NOMO-1 treated with dmso at 0.1 percent for 144 hours (cell line): ENCODE data around the gene LDLRAP1.
A peak's percentile ranks its signal among the peaks of the same experiment; 100 is the strongest.

Experiments used
- DNase-seq: peaks from one replicate; lab custom pipeline; 2025; ENCODE audit not compliant: unreplicated experiment; lab: John Stamatoyannopoulos, UW

The LDLRAP1 gene

GRCh38 chr1:25541889-25542658, 1.3 kb upstream of the LDLRAP1 start:
- DNase-seq, result no peak

GRCh38 chr1:25543005-25543424, 391 bp upstream of the LDLRAP1 start:
- no peak for DNase-seq

- no peak for DNase-seq
Observed at GRCh38 chr1:25544243-25544764, 898 bp downstream of the LDLRAP1 start.

GRCh38 chr1:25544819-25545218, 1.4 kb downstream of the LDLRAP1 start:
- DNase-seq, result no peak

- DNase-seq, result no peak
Observed at GRCh38 chr1:25545767-25546166, 2.4 kb downstream of the LDLRAP1 start.

GRCh38 chr1:25546193-25546592, 2.8 kb downstream of the LDLRAP1 start:
- no peak for DNase-seq

GRCh38 chr1:25548601-25549000, 5.2 kb downstream of the LDLRAP1 start:
- no peak for DNase-seq

GRCh38 chr1:25549273-25550154, 6.1 kb downstream of the LDLRAP1 start:
- DNase-seq, result peak; percentile 99

- DNase-seq, result no peak
Observed at GRCh38 chr1:25550155-25550506, 6.7 kb downstream of the LDLRAP1 start.

- DNase-seq, result no peak
Observed at GRCh38 chr1:25550683-25551310, 7.4 kb downstream of the LDLRAP1 start.

GRCh38 chr1:25553749-25554429, 10.5 kb downstream of the LDLRAP1 start:
- no peak for DNase-seq

- DNase-seq, result no peak
Observed at GRCh38 chr1:25554430-25554780, 11.0 kb downstream of the LDLRAP1 start.

GRCh38 chr1:25554886-25555752, 11.7 kb downstream of the LDLRAP1 start:
- no peak for DNase-seq

- no peak for DNase-seq
Observed at GRCh38 chr1:25555753-25556092, 12.3 kb downstream of the LDLRAP1 start.

GRCh38 chr1:25556132-25556670, 12.8 kb downstream of the LDLRAP1 start:
- DNase-seq, result no peak

- DNase-seq, result peak; percentile 81
Observed at GRCh38 chr1:25556791-25557476, 13.5 kb downstream of the LDLRAP1 start.

GRCh38 chr1:25557543-25557942, 14.1 kb downstream of the LDLRAP1 start:
- no peak for DNase-seq

GRCh38 chr1:25559031-25559430, 15.6 kb downstream of the LDLRAP1 start:
- DNase-seq, result no peak

GRCh38 chr1:25560001-25560400, 16.6 kb downstream of the LDLRAP1 start:
- DNase-seq, result no peak
